Measurements from ENCODE around the gene LMO2.
"Not testable (repeated sequence)": the region's sequence is repeated elsewhere in the genome, so short reads cannot be mapped to it uniquely, and the experiment has no call there.

Gene LMO2

DNA sequence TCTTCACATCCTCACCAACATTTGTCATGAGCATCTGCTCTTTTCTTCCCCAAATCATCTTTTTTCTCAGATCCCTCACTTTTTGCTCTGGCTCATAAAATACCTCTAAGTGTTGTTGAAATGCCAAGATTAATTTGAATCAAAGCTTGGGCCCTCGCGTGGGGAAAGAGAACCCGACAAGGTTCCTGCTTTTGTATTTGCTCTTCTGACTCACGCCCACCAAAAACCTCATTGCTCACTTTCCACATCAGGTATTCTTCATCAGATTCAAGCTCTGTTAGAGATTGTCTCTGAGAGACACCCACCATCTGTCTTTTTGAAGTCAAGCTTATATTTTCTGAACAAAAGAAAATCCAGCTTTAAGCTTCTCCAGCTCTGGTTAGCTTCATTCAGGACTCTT, 64.7 kb downstream of the LMO2 start:
- DNase-seq (ENCODE audit: low read depth in 4 of 4, low spot score in 1 of 4) = no peak

DNA sequence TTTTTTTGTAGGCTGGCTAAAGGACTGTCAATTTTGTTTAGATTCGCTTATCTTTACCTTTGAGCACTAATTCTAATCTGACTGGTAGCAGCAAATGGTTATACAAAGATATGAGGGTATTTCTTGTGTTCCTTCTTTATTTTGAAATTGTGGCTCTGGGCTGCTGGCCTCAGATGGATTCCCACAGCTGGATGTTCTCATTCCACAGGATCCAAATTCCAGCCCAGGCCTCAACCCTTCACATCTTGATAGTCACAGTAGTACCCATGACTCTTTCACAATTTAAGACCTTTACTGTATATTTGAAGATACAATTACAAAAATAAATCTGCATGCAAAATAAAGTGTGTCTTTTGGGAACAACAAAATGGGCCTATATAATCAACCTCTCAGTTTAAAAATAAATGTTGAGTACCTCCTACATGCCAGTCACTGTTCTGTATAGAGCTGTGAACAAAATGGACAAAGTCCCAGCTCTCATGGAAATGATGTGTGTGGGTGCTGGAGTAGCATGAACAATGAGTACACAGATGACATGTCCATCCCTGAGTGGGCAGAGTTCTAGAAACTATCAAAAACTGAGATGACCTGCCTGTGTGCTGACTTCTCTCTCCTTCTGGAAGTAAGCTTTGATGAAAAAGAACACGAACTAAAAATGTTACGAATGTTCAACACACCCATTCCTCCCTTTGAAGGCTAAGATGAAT, 65.9 kb downstream of the LMO2 start:
- DNase-seq (ENCODE audit: low read depth in 4 of 4, low spot score in 1 of 4) = no peak

DNA sequence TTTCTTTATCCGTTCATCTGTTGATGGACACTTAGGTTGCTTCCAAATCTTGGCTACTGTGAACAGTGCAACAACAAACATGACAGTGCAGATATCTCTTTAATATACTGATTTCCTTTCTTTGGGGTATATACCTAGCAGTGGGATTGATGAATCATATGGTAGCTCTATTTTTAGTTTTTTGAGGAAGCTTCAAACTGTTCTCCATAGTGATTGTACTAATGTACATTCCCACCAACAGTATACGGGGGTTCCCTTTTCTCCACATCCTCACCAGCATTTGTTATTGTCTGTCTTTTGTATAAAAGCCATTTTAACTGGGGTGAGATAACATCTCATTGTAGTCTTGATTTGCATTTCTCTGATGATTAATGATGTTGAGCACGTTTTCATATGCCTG, 68.9 kb downstream of the LMO2 start:
- DNase-seq (ENCODE audit: low read depth in 4 of 4, low spot score in 1 of 4) = not testable (repeated sequence)

DNA sequence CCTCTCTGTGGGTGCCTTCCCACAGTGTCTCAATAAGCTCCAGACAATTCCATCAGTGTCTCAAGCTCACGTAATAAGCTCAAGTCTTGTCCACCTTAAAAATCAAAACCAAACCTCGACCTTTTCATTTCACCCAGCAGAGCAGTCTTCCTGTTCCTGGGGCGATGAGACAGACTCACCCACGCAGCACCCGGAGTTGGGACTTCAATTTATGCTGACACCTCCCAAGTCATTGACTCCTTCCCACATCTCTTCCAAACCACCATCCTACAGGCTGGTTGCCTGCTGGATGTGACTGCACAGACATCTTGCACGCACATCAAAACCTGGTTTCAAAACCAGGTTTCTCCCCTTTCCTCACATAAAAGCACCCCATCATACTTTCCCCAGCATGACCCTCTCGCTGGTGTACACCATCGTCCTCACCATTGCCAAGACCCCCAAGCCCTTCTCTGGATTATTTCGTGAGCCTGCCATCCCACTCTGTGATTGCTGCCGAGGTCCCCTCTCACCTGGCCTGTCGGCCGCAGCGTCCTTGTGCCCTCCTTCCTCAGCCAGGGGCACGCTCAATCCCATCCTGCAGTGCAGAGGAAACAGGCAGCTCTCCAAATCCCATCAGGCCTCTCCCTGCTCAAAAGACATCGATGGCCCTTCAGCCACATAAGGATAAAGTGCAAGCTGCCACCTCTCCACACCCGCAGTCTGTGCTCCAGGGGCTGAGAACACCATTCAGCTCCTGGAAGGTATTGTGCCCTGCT, 72.4 kb downstream of the LMO2 start:
- no peak for DNase-seq (ENCODE audit: low read depth in 4 of 4, low spot score in 1 of 4)
